HepG2 (cell line): Measurements from ENCODE around the gene DTWD2. TPM values are rescaled to one million over a fixed set of nuclear protein-coding genes. Genes with fewer than 3 reads are reported as not detected.
A peak's percentile ranks its signal among the peaks of the same experiment; 100 is the strongest.

Source experiments
- ARID2 ChIP-seq: sonication (generic); formaldehyde crosslinking; IDR thresholded peaks from 2 replicates; pipeline ENCODE4 v1.8.1; 2022; ENCODE audit warnings: mild to moderate bottlenecking, missing genetic modification reagents, borderline replicate concordance
- ATRX ChIP-seq: sonication (generic); formaldehyde crosslinking; IDR thresholded peaks from 2 replicates; pipeline ENCODE4 v1.4.0; 2020; ENCODE audit warnings: missing genetic modification reagents, borderline replicate concordance
- CEBPZ ChIP-seq: IDR thresholded peaks from 2 replicates; pipeline ENCODE4 v1.6.1; 2012; ENCODE audit warnings: low read length, improper control_type of control experiment
- CREB1 ChIP-seq, 2 experiments: fragments of 450-650 bp in 1 of 2; IDR thresholded peaks; 2 replicates each; pipeline ENCODE4 v1.6.1; 2016 to 2017; ENCODE audit warnings: control low read depth in 1 of 2, mild to moderate bottlenecking in 1 of 2, missing compliant biosample characterization in 1 of 2, missing genetic modification characterization in 1 of 2
- EED ChIP-seq: sonication (generic); formaldehyde crosslinking; IDR thresholded peaks from 2 replicates; pipeline ENCODE4 v1.5.0; 2020; ENCODE audit warnings: mild to moderate bottlenecking, missing genetic modification reagents
- GTF3A ChIP-seq: sonication (generic); formaldehyde crosslinking; conservative IDR thresholded peaks from 2 replicates; pipeline ENCODE4 v1.4.0; 2020; ENCODE audit warnings: mild to moderate bottlenecking, missing genetic modification reagents
- MEIS2 ChIP-seq: sonication (generic); formaldehyde crosslinking; IDR thresholded peaks from 2 replicates; pipeline ENCODE4 v1.9.0; 2021; ENCODE audit warnings: mild to moderate bottlenecking, missing genetic modification reagents
- MTF1 ChIP-seq: sonication (generic); formaldehyde crosslinking; IDR thresholded peaks from 2 replicates; pipeline ENCODE4 v1.5.0; 2020; ENCODE audit warnings: missing genetic modification reagents
- REL ChIP-seq: sonication (generic); formaldehyde crosslinking; conservative IDR thresholded peaks from 2 replicates; pipeline ENCODE4 v1.8.0; 2022; ENCODE audit warnings: mild to moderate bottlenecking, missing genetic modification reagents, moderate library complexity
- RFX1 ChIP-seq: fragments of 450-650 bp; IDR thresholded peaks from 2 replicates; pipeline ENCODE4 v1.6.1; 2017
- SKI ChIP-seq: fragments of 450-650 bp; IDR thresholded peaks from one replicate; pipeline ENCODE4 v1.6.1; 2018; ENCODE audit warnings: mild to moderate bottlenecking; ENCODE audit not compliant: partially characterized antibody
- SMC3 ChIP-seq: IDR thresholded peaks from 2 replicates; pipeline ENCODE4 v1.6.1; 2011; ENCODE audit warnings: low read length, improper control_type of control experiment
- ZFP1 ChIP-seq: IDR thresholded peaks from 2 replicates; pipeline ENCODE4 v1.6.1; 2016
- ZNF3 ChIP-seq: IDR thresholded peaks from 2 replicates; pipeline ENCODE4 v1.7.0; 2017; ENCODE audit warnings: inconsistent platforms
- ZNF451 ChIP-seq: sonication (generic); formaldehyde crosslinking; IDR thresholded peaks from 2 replicates; pipeline ENCODE4 v1.5.0; 2020; ENCODE audit warnings: mild to moderate bottlenecking, missing genetic modification reagents
- ZNF615 ChIP-seq: sonication (generic); formaldehyde crosslinking; IDR thresholded peaks from 2 replicates; pipeline ENCODE4 v1.5.0; 2020; ENCODE audit warnings: mild to moderate bottlenecking, missing genetic modification reagents, borderline replicate concordance
- ZNF788 ChIP-seq: sonication (generic); formaldehyde crosslinking; IDR thresholded peaks from 2 replicates; pipeline ENCODE4 v1.5.0; 2020; ENCODE audit warnings: mild to moderate bottlenecking, missing genetic modification reagents, borderline replicate concordance
- polyA plus RNA-seq, 8 experiments: library from polyadenylated mRNA; depleted of rRNA in 3 of 8; stranded (reverse) in 7 of 8; unstranded in 1 of 8; fragments of >200 nt; fragmentation: Illumina TruSeq in 4 of 8; extraction: Trizol in 4 of 8; gene quantifications; 2 replicates each; pipeline versions ENCODE4 v1.2.1 to v1.2.3, GENCODE V29; 2011 to 2016; ENCODE audit warnings: low read depth in 4 of 8, missing spikeins in 1 of 8, mixed read lengths in 1 of 8; ENCODE audit not compliant: insufficient read depth in 1 of 8
- total RNA-seq, 5 experiments: library from RNA; depleted of rRNA; stranded (reverse); fragments of >200 nt; fragmentation: Illumina TruSeq; extraction: Trizol; gene quantifications; 2 replicates each; pipeline ENCODE4 v1.2.3, GENCODE V29; 2016; ENCODE audit warnings: low read depth in 1 of 5
- TF ChIP-seq, protein P1 (sequence below): sonication (generic); formaldehyde crosslinking; IDR thresholded peaks from 2 replicates; pipeline ENCODE4 v1.4.0; 2020; ENCODE audit warnings: missing genetic modification reagents, borderline replicate concordance
- TF ChIP-seq, protein P2 (sequence below): sonication (generic); formaldehyde crosslinking; IDR thresholded peaks from 2 replicates; pipeline ENCODE4 v1.8.1; 2022; ENCODE audit warnings: mild to moderate bottlenecking, missing genetic modification reagents
- TF ChIP-seq, protein P3 (sequence below): sonication (generic); formaldehyde crosslinking; IDR thresholded peaks from 2 replicates; pipeline ENCODE4 v1.5.0; 2020; ENCODE audit warnings: missing genetic modification reagents

The DTWD2 gene
- total and polyA plus RNA-seq, 2 of the 13 experiments (the other 11 are each of a cell fraction or from before 2014, with no cell fraction given) = 1.6 to 6.0 TPM

- TF ChIP-seq, protein P1, sequence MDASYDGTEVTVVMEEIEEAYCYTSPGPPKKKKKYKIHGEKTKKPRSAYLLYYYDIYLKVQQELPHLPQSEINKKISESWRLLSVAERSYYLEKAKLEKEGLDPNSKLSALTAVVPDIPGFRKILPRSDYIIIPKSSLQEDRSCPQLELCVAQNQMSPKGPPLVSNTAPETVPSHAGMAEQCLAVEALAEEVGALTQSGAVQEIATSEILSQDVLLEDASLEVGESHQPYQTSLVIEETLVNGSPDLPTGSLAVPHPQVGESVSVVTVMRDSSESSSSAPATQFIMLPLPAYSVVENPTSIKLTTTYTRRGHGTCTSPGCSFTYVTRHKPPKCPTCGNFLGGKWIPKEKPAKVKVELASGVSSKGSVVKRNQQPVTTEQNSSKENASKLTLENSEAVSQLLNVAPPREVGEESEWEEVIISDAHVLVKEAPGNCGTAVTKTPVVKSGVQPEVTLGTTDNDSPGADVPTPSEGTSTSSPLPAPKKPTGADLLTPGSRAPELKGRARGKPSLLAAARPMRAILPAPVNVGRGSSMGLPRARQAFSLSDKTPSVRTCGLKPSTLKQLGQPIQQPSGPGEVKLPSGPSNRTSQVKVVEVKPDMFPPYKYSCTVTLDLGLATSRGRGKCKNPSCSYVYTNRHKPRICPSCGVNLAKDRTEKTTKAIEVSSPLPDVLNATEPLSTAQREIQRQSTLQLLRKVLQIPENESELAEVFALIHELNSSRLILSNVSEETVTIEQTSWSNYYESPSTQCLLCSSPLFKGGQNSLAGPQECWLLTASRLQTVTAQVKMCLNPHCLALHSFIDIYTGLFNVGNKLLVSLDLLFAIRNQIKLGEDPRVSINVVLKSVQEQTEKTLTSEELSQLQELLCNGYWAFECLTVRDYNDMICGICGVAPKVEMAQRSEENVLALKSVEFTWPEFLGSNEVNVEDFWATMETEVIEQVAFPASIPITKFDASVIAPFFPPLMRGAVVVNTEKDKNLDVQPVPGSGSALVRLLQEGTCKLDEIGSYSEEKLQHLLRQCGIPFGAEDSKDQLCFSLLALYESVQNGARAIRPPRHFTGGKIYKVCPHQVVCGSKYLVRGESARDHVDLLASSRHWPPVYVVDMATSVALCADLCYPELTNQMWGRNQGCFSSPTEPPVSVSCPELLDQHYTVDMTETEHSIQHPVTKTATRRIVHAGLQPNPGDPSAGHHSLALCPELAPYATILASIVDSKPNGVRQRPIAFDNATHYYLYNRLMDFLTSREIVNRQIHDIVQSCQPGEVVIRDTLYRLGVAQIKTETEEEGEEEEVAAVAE (CRISPR knock-in tag) = 0 out of 2 replicates have a peak, but pooled peaks have one; percentile 44
- TF ChIP-seq, protein P2, sequence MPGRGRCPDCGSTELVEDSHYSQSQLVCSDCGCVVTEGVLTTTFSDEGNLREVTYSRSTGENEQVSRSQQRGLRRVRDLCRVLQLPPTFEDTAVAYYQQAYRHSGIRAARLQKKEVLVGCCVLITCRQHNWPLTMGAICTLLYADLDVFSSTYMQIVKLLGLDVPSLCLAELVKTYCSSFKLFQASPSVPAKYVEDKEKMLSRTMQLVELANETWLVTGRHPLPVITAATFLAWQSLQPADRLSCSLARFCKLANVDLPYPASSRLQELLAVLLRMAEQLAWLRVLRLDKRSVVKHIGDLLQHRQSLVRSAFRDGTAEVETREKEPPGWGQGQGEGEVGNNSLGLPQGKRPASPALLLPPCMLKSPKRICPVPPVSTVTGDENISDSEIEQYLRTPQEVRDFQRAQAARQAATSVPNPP (CRISPR knock-in tag) = peak; percentile 98
- TF ChIP-seq, protein P3, sequence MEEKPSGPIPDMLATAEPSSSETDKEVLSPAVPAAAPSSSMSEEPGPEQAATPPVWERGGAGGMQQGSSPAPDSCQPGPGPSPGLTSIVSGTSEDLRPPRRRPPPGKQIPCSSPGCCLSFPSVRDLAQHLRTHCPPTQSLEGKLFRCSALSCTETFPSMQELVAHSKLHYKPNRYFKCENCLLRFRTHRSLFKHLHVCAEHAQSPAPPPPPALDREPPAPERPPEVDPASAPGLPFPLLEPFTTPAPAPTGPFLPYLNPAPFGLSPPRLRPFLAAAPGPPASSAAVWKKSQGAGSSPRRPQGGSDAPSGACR (CRISPR knock-in tag) = no peak; the same call in none of the 2 replicates
- TF ChIP-seq SMC3 (peak; percentile 44; the same call in 1 of the 2 replicates), CEBPZ (no peak), MEIS2 (CRISPR knock-in tag) (no peak), ATRX (CRISPR knock-in tag) (no peak), ZNF3 (CRISPR knock-in tag) (no peak), ZNF788 (CRISPR knock-in tag) (no peak; the same call in 1 of the 2 replicates), CREB1 (IDR thresholded peaks at IDR 0.05) (peak; percentile 66), CREB1 (CRISPR knock-in tag; IDR thresholded peaks at IDR 0.05) (no peak), ZNF615 (CRISPR knock-in tag) (no peak), SKI (no peak), EED (CRISPR knock-in tag) (peak; percentile 75; the same call in 1 of the 2 replicates), MTF1 (CRISPR knock-in tag) (no peak), ARID2 (CRISPR knock-in tag) (peak; percentile 80; the same call in 1 of the 2 replicates), ZFP1 (peak; percentile 77; the same call in 1 of the 2 replicates), ZNF451 (CRISPR knock-in tag) (no peak), GTF3A (CRISPR knock-in tag) (peak; percentile 58; the same call in 1 of the 2 replicates), RFX1 (no peak), REL (CRISPR knock-in tag) (peak; percentile 90; the same call in 1 of the 2 replicates)
Observed at GRCh38 chr5:118987988-118988865, at the start of gene DTWD2 (continued).
